Body of pancreas (tissue), 4 donors: ENCODE results near the gene LTBP2.

Experiments used
- POLR2A ChIP-seq, 3 donors: fragments of 450-650 bp; IDR thresholded peaks; one replicate each; pipeline ENCODE4 v1.6.1; 2016; ENCODE audit warnings: antibody characterized with exemption in 3 of 3, mild to moderate bottlenecking in 2 of 3
- TF ChIP-seq, protein P1 (sequence below), 7 experiments: fragments of 450-650 bp in 4 of 7; fragments of 200-600 bp in 3 of 7; sonication (generic) in 3 of 7; IDR thresholded peaks; one replicate each; pipeline ENCODE4 v1.5.1; 2016 to 2019; ENCODE audit warnings: antibody characterized with exemption in 7 of 7

DNA sequence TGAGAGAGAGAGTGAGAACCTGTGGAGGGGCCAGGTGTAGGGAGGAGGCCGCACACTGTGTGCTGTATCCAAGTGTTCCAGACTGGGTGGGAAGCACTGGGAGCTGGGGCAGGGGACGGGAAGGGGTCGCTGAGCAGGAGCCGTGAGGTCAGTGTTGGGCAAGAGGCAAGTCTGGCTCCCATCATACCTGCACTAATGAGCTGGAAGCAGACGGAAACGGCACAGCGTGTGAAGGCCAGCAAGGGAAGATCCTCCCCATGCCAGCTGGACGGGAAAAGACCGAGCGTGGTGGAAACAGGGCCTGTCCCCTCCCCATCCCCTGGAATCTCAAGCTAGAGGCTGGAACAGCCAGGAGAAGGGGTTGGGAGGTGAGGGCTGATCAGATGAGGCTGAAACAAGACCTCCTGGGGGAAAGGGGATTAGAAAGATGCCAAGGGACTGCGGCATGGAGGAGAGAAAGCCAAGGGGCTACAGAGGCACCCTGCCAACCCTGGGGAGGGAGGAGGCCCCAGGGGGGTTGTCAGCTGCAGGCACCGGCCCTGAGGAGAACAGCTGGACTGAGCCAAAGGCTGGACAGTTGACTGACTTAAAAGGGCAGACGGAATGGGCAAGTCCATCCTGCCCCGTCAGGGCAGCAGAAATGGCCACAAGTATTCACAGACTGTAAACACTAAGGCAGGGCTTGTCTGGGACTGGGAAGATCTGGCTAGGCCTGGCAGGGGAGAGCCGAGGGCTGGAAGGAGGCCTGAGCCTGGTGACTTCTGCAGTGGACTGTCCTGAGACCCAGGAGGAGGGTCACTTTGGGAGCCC is 19.0 kb upstream of the LTBP2 start:
- TF ChIP-seq, protein P1, sequence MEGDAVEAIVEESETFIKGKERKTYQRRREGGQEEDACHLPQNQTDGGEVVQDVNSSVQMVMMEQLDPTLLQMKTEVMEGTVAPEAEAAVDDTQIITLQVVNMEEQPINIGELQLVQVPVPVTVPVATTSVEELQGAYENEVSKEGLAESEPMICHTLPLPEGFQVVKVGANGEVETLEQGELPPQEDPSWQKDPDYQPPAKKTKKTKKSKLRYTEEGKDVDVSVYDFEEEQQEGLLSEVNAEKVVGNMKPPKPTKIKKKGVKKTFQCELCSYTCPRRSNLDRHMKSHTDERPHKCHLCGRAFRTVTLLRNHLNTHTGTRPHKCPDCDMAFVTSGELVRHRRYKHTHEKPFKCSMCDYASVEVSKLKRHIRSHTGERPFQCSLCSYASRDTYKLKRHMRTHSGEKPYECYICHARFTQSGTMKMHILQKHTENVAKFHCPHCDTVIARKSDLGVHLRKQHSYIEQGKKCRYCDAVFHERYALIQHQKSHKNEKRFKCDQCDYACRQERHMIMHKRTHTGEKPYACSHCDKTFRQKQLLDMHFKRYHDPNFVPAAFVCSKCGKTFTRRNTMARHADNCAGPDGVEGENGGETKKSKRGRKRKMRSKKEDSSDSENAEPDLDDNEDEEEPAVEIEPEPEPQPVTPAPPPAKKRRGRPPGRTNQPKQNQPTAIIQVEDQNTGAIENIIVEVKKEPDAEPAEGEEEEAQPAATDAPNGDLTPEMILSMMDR (IDR thresholded peaks at IDR 0.05): no peak
- no peak for TF ChIP-seq POLR2A (IDR thresholded peaks at IDR 0.05)
